ENCODE measurements around the gene PXYLP1.

PXYLP1 gene

DNA sequence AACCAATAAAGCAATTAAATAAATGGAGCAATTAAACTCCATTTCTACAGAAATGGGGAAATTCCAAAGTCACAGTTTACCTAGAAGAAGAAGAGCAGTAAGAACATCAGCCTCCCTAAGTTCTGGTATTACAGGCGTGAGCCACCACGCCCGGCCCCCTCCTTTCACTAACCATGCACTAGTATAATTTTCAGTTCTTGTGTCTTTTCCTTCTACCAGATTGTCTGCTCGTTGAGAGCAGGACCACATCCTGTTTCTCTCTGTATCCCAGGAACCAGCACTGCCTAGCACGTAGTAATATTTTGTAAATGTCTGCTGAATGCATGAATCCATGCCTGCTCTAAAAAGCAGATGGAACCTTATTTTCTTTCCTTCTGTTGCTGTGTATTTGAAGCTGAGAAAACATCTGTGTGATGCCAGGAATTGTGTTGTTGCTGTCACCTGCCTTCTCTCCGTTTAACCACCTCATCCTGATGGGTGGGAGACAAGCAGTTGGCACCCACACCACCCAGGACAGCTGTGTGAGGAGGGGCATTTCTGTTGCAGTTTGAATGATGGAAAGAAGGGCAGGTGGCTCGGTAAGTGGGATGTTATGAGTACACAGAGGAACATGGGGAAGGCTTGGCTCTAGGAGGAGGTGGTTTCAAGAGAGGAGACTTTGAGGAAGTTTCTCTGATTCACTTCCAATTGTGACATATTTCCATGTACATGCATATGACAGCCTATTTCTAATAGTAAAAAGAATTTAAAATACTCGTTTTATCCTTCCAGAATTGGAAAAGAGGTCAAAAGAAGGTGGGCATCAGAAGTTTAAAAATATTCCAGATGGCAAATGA is 30.1 kb downstream of the PXYLP1 start:
- no peak overlapping the region for H3K4me3 ChIP-seq (ENCODE audit: extremely low read depth, insufficient read depth, low read length, poor library complexity, severe bottlenecking)
- H3K4me1 ChIP-seq (ENCODE audit: control insufficient read depth, insufficient read depth, low read length, poor library complexity, severe bottlenecking), result peaks cover 5% of the 10 kb centered on the region
- no peak overlapping the region for H3K27ac ChIP-seq (ENCODE audit: low read depth, low read length, severe bottlenecking)
- H3K9me3 ChIP-seq (ENCODE audit: control insufficient read depth, low read length), result no peaks in the 10 kb centered on the region
- H3K36me3 ChIP-seq (ENCODE audit: control insufficient read depth, insufficient read depth, low read length), result peaks cover 6% of the 10 kb centered on the region
- WGBS, 2 experiments (ENCODE audit: insufficient coverage in 2 of 2), result 89 to 95% methylated on average over 5 of the region's 8 CpGs

DNA sequence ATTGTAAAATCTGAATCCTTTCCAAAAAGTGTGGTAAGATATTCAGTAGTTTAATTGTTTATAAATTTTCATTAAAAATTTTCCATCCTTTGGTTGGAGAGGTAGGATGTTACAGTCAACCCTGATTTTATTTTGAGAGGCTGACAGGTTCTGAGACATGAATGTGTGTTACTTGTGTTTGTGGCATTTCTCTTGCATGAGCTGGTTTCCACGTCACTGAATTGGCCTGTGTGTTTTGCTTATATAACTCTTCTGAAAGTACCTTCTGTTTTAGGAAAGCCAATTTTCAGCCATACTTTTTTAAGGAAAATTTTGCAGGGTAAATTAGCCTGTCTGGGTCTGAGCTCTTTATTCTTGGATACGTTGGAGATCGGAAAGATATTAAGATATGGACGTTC is 30.7 kb downstream of the PXYLP1 start:
- H3K9me3 ChIP-seq (ENCODE audit: control insufficient read depth, low read length), result no peaks in the 10 kb centered on the region
- no peak overlapping the region for H3K27ac ChIP-seq (ENCODE audit: low read depth, low read length, severe bottlenecking)
- peaks cover 5% of the 10 kb centered on the region for H3K4me1 ChIP-seq (ENCODE audit: control insufficient read depth, insufficient read depth, low read length, poor library complexity, severe bottlenecking)
- no peak overlapping the region for H3K4me3 ChIP-seq (ENCODE audit: extremely low read depth, insufficient read depth, low read length, poor library complexity, severe bottlenecking)
- peaks cover 6% of the 10 kb centered on the region for H3K36me3 ChIP-seq (ENCODE audit: control insufficient read depth, insufficient read depth, low read length)
- WGBS, 2 experiments (ENCODE audit: insufficient coverage in 2 of 2), result 89 to 100% methylated on average over 1 to 3 of the region's 4 CpGs

DNA sequence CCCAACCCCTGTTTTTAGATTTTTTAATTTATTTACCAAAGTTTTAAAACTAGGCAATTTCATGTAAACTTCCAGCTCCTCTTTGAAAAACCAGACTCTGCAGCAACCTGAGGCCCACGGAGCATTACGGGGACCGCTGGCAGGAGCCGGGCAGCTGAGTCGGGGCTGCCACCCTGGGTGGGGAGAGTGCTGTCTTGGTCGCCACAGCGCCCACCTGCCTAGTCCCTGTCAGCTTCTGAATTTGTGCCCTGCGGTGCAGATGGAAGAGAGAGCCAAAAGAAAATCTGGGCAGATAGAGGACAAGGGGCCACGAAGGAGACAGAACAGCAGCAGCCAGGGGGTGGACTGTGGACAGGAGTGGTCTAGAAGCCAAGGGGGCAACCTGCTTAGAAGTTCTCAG is 34.6 kb downstream of the PXYLP1 start:
- Histone ChIP-seq H3K9me3 (ENCODE audit: control insufficient read depth, low read length) (no peaks in the 10 kb centered on the region), H3K36me3 (ENCODE audit: control insufficient read depth, insufficient read depth, low read length) (peaks cover 6% of the 10 kb centered on the region), H3K4me3 (ENCODE audit: extremely low read depth, insufficient read depth, low read length, poor library complexity, severe bottlenecking) (no peak overlapping the region), H3K4me1 (ENCODE audit: control insufficient read depth, insufficient read depth, low read length, poor library complexity, severe bottlenecking) (peaks cover 5% of the 10 kb centered on the region), H3K27ac (ENCODE audit: low read depth, low read length, severe bottlenecking) (no peak overlapping the region)
- WGBS, 2 experiments (ENCODE audit: insufficient coverage in 2 of 2), result 95% methylated on average over 7 to 8 of the region's 9 CpGs

DNA sequence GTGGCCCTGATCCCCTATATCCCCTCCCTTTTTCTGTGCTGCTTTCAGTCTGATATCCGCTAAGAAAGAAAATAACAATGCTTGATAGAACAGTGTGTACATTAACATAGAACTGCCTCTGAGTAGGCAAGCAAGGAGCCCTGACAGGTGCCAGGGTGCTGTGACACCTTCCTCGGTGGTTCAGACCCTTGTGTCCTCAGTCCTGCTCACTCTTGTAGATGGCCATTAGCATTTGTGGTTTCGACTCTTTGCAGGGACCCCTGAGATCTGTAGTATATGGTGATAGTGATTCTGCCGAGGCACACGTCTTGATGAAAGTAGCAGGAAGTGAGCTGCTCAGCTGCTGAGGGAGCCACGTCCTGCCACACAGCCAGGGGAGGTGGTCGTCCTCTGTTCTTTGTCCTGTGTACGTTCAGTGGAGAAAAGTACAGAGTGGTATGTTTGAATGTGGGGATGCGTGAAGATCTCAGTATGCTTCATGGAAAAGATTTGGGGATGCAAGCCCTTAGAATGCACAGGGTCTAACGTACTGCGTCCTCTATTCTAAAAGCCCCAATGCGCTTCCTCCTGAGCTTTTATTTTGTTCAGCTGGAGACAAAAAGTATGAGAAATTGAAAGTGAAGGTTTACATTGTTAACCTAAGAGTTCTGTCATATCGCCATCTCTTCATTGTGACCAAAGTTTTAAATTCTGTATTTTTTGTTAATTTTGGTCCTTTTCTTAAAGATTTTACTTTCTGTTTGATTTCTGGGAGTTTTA is 35.4 kb downstream of the PXYLP1 start:
- H3K4me3 ChIP-seq (ENCODE audit: extremely low read depth, insufficient read depth, low read length, poor library complexity, severe bottlenecking), result no peak overlapping the region
- WGBS, 2 experiments (ENCODE audit: insufficient coverage in 2 of 2), result 85 to 94% methylated on average over 10 to 12 of the region's 13 CpGs

DNA sequence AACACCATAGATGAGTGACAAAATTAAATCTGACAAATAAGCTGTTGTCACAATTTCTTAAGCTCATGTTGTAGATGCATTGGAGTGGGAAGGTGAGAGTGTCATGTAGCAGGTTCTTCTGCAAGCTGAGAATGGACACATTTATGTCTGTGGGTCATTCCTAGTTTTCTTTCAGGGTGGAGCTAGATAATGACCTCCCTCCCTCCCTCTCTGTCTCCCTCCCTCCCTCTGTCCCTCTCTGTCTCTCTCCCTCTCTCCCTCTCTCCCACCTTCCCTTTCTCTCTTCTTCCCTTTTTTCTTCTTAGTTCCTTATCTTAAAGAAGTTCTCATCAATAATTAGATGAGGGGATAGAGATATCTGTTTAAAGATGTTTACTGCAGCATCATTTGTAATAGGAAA is 36.0 kb downstream of the PXYLP1 start:
- Histone ChIP-seq H3K4me1 (ENCODE audit: control insufficient read depth, insufficient read depth, low read length, poor library complexity, severe bottlenecking) (no peaks in the 10 kb centered on the region), H3K4me3 (ENCODE audit: extremely low read depth, insufficient read depth, low read length, poor library complexity, severe bottlenecking) (no peak overlapping the region), H3K36me3 (ENCODE audit: control insufficient read depth, insufficient read depth, low read length) (no peaks in the 10 kb centered on the region), H3K27ac (ENCODE audit: low read depth, low read length, severe bottlenecking) (no peak overlapping the region), H3K9me3 (ENCODE audit: control insufficient read depth, low read length) (no peaks in the 10 kb centered on the region)

More for the DNA sequence above, 35.4 kb downstream of the PXYLP1 start:
- no peaks in the 10 kb centered on the region for H3K36me3 ChIP-seq (ENCODE audit: control insufficient read depth, insufficient read depth, low read length)
- H3K9me3 ChIP-seq (ENCODE audit: control insufficient read depth, low read length), result no peaks in the 10 kb centered on the region
- H3K27ac ChIP-seq (ENCODE audit: low read depth, low read length, severe bottlenecking), result no peak overlapping the region
- H3K4me1 ChIP-seq (ENCODE audit: control insufficient read depth, insufficient read depth, low read length, poor library complexity, severe bottlenecking), result peaks cover 4% of the 10 kb centered on the region

DNA sequence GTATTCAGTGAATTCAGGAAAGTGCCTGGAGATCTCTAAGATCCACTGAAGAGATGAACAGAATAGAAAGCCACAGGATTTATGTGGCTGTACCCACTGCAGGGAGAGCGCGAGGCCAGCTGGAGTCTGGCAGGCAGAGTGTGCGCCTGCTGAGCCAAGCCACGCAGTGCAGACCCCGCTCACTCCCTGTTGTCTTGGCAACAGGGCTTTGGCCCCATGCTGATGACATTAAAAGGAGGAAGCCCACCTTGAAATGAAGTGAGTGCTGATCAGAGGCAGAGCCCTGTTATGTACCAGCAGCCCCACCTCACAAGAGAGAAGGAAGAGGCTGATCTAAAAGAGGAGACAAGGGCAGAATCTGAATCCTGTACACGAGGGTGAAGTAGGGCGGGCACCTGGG is 36.7 kb downstream of the PXYLP1 start:
- 73 to 87% methylated on average over 5 of the region's 7 CpGs for WGBS, 2 experiments (ENCODE audit: insufficient coverage in 2 of 2)
- H3K4me1 ChIP-seq (ENCODE audit: control insufficient read depth, insufficient read depth, low read length, poor library complexity, severe bottlenecking), result no peaks in the 10 kb centered on the region
- no peak overlapping the region for H3K27ac ChIP-seq (ENCODE audit: low read depth, low read length, severe bottlenecking)

DNA sequence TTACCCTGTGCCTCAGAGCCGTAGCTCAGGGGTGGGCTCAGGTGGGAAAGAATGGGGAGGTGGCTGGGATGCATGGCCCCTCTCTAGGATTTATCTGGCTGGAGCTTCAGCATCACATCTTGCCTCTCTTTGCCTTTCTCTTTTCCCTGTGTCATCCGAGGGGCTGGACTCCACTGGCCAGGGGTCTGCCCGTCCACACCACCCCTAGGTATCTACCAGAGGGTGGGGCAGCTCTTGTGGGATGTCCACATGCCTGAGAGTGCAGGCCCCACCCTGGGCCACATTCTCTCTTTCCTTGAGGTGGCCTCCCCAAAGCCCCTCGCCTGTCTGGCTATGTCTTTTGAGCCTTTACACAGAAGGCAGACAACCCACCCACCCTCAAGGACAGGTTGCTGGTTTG is 37.2 kb downstream of the PXYLP1 start:
- WGBS, 2 experiments (ENCODE audit: insufficient coverage in 2 of 2), result 86 to 93% methylated on average over 1 to 2 of the region's 4 CpGs
- Histone ChIP-seq H3K4me3 (ENCODE audit: extremely low read depth, insufficient read depth, low read length, poor library complexity, severe bottlenecking) (no peak overlapping the region), H3K27ac (ENCODE audit: low read depth, low read length, severe bottlenecking) (no peak overlapping the region), H3K9me3 (ENCODE audit: control insufficient read depth, low read length) (no peaks in the 10 kb centered on the region), H3K36me3 (ENCODE audit: control insufficient read depth, insufficient read depth, low read length) (no peaks in the 10 kb centered on the region), H3K4me1 (ENCODE audit: control insufficient read depth, insufficient read depth, low read length, poor library complexity, severe bottlenecking) (no peaks in the 10 kb centered on the region)

More for the DNA sequence above, 36.7 kb downstream of the PXYLP1 start:
- no peaks in the 10 kb centered on the region for H3K9me3 ChIP-seq (ENCODE audit: control insufficient read depth, low read length)
- H3K36me3 ChIP-seq (ENCODE audit: control insufficient read depth, insufficient read depth, low read length), result no peaks in the 10 kb centered on the region
- no peak overlapping the region for H3K4me3 ChIP-seq (ENCODE audit: extremely low read depth, insufficient read depth, low read length, poor library complexity, severe bottlenecking)

DNA sequence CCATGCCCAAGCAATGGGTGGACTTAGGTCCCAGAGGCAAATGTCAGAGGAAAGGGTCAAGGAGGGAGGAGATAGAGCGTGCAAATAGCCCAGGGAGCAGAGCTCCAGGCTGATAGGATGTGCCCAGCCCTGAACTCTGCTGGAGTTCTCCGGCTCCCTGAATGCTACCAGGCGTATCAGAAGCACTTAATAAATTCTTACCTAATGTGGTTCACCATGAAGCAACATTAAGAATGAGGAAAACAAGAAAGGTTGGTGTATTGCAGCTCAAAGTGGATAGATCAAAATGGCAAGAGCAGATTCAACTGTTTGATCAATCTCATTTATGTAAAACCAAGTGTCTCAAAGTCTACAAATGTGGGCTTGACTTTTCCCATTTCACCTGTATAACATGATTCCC is 38.3 kb downstream of the PXYLP1 start:
- Histone ChIP-seq H3K36me3 (ENCODE audit: control insufficient read depth, insufficient read depth, low read length) (no peaks in the 10 kb centered on the region), H3K9me3 (ENCODE audit: control insufficient read depth, low read length) (no peaks in the 10 kb centered on the region), H3K27ac (ENCODE audit: low read depth, low read length, severe bottlenecking) (no peak overlapping the region), H3K4me3 (ENCODE audit: extremely low read depth, insufficient read depth, low read length, poor library complexity, severe bottlenecking) (no peak overlapping the region), H3K4me1 (ENCODE audit: control insufficient read depth, insufficient read depth, low read length, poor library complexity, severe bottlenecking) (peaks cover 9% of the 10 kb centered on the region)
- 95 to 96% methylated on average over 2 of the region's 3 CpGs for WGBS, 2 experiments (ENCODE audit: insufficient coverage in 2 of 2)

DNA sequence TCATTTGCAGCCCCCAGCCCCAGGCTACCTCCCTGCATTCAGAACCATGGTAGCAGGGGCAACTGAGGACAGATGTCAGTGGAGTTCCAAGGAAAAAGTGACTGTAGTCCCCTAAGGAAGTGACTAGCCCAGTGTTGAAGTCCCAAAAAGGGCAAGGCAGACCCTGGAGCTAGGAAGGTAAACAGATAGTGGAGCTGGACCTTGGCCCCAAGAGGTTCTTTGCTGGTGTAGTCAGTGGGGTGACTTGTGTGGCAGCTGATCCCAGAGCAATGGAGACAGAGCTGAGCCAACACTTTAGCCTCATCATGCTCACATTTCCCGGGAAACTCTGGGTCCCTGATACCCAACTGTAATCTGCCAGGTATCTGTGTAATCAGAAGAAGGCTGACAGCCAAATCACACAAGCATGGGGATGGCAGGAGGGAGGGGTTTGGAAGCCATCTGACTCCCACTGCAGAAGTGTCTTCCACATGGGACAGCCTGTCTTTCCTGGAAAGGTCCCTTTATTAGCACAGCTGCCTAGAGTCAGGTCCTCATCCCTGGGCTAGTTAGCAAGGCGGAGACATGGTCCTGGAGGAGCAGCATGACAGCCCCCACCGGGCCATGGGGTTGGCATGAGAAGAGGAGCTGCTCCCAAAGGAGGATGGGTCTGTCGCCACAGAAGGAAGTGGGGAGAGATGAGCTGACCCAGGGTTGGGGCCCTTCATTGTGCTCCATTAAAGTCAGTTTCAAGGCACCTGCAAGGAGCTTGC is 39.8 kb downstream of the PXYLP1 start:
- Histone ChIP-seq H3K27ac (ENCODE audit: low read depth, low read length, severe bottlenecking) (no peak overlapping the region), H3K4me1 (ENCODE audit: control insufficient read depth, insufficient read depth, low read length, poor library complexity, severe bottlenecking) (peaks cover 14% of the 10 kb centered on the region), H3K36me3 (ENCODE audit: control insufficient read depth, insufficient read depth, low read length) (no peaks in the 10 kb centered on the region), H3K9me3 (ENCODE audit: control insufficient read depth, low read length) (no peaks in the 10 kb centered on the region), H3K4me3 (ENCODE audit: extremely low read depth, insufficient read depth, low read length, poor library complexity, severe bottlenecking) (no peak overlapping the region)
- WGBS, 2 experiments (ENCODE audit: insufficient coverage in 2 of 2), result 96 to 100% methylated on average over 2 to 3 of the region's 4 CpGs

DNA sequence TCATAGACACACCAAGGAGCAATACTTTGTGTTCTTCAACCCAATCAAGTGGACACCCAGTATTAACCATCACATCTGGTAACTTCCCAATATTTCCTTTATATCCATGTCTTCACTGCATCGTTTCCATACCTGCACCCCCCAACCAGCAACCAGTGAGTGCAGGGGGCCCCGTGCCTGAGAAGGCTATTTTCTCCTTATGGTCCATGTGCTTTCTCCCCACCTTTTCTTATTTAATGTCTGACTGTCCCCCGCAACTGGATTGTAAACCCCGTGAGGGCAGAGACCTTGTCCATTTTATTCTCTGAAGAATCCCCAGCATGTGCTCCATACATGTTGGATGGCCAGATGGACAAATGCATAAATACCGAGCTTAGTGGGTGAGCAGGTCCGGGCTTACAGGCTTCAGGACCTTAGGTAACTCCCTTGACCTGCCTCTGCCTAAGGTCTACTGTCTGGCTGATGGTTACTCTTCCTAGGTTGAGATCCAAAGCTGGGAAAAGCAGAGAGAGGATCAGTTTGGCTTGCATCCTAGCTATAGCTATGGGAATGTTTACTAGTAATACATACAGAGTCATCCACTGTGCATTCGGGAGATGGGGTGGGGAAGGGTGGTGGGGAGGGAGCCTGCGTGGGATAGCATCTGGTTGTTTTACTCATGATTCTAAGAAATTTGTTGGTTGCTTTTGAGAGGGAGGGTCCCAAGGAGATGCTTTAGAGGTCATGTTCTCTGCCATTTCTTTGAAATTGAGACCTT is 41.5 kb downstream of the PXYLP1 start:
- H3K27ac ChIP-seq (ENCODE audit: low read depth, low read length, severe bottlenecking), result no peak overlapping the region
- WGBS, 2 experiments (ENCODE audit: insufficient coverage in 2 of 2), result 96% methylated on average over 6 to 7 of the region's 8 CpGs
- H3K4me3 ChIP-seq (ENCODE audit: extremely low read depth, insufficient read depth, low read length, poor library complexity, severe bottlenecking), result no peak overlapping the region
- H3K9me3 ChIP-seq (ENCODE audit: control insufficient read depth, low read length), result no peaks in the 10 kb centered on the region
- H3K36me3 ChIP-seq (ENCODE audit: control insufficient read depth, insufficient read depth, low read length), result no peaks in the 10 kb centered on the region
- peaks cover 14% of the 10 kb centered on the region for H3K4me1 ChIP-seq (ENCODE audit: control insufficient read depth, insufficient read depth, low read length, poor library complexity, severe bottlenecking)

Data from mesodermal cell (in vitro differentiated cells).